HG03095 (cell line): ENCODE measurements around the gene TMEM143.
A peak's percentile ranks its signal among the peaks of the same experiment; 100 is the strongest.
"Not testable (repeated sequence)": the region's sequence is repeated elsewhere in the genome, so short reads cannot be mapped to it uniquely, and the experiment has no call there.

Experiments used
- ATAC-seq: cut with Tn5 transposase; IDR thresholded peaks from one replicate; pipeline ENCODE4 v1.9.1; 2021; ENCODE audit warnings: moderate library complexity; ENCODE audit not compliant: unreplicated experiment

The TMEM143 gene

DNA sequence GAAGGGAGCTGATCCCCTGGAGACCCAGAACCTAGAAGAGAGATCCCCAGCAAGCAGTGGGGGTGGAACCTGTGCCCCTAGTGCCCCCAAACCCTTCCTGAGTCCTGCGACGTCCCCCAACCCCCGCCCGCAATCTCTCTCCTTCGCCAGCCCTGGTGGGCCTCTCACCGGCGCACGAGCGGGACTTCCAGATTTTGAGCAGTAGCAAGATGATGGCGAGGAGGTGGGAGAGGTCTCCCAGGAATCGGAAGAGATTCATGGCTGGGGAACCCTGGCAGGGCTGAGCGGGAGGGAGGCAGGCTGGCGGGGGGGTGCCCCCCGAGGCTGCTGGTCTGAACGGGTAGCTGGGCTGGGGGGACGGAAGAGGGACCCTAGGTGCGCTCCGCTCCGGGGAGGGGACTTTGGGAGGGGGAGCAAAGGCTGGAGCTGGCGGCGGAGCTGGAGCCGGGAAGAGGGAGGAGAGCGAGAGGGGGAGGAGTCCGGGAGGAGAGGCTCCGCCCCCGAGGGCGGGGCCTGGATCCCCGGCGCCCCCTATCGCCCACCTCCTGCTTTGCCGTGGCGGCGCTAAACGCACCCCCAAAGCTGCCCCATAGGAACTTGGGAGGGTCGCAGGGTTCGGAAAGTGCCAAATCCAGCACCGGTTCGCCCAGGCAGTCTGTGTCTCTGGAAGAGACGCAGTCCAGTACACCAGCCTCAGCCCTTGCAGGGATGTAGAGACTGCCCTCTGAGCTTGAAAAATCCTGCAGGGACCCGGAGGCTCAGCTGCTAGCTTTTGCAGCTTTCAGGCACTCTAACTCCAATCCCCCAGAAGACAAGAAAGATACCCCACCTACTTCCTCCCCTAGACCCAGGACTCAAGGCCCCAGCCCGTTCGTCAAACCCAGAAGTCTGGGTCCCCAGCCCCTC, 27.6 kb upstream of the TMEM143 start, which contains the start of gene KDELR1:
KDELR1 (minus strand) TSS at position 452 of the 906 bp plus-strand sequence; CDS start at position 259, 193 bp downstream.
- ATAC-seq = peak; percentile 61

DNA sequence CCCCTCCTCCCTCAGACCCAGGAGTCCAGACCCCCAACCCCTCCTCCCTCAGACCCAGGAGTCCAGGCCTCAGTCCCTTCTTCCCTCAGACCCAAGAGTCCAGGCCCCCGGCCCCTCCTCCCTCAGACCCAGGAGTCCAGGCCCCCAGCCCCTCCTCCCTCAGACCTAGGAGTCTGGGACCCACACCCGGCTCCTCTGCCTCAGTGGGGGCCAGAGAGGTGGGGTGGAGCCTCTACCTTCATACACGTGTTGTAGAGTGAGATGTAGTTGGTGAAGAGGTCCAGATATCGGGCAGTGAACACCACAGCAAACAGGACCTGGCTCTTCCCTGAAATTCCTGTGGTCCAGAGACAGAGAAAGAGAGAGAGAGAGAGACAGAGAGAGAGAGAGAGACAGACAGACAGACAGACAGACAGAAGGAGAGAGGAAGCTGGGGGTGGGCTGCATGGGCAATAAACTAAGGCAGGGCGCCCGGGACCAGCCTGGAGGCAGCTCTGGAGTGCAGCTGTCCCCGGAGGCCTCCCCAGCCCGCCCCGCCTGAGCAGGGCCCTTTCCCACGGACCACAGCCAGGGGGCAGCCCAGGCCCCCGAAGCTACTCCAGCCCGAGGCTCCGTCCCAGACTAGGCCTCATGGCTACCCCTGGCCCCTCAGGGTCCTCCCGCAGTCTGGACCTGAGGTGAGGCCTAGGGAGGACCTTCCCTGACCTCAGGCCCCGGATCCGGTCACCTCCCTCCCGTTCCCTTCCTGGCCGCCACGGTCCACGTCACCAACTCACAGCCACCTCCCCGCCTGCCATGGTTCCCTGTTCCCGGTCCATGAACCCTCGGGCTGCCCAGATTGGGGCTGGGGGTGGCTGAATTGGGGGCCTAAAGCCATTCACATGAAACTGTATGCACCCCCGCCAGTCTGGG, 26.7 kb upstream of the TMEM143 start:
- ATAC-seq = no peak

DNA sequence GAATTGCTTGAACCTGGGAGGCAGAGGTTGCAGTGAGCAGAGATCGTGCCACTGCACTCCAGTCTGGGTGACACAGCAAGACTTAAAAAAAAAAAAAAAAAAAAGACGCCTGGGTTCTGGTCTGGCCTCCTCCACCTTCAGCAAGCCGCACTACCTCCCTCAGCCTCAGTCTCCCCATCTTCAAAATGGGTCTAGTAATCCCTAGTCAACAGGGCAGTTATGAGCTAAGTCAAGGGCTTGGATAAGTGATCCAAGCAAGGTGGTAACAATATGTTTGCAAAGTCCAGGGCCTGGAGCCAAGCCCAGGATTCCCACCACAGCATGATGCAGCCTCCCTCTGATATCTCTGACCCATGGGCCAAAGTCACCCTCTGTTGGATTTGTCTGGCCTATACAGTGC, 23.2 kb upstream of the TMEM143 start:
- ATAC-seq = no peak

DNA sequence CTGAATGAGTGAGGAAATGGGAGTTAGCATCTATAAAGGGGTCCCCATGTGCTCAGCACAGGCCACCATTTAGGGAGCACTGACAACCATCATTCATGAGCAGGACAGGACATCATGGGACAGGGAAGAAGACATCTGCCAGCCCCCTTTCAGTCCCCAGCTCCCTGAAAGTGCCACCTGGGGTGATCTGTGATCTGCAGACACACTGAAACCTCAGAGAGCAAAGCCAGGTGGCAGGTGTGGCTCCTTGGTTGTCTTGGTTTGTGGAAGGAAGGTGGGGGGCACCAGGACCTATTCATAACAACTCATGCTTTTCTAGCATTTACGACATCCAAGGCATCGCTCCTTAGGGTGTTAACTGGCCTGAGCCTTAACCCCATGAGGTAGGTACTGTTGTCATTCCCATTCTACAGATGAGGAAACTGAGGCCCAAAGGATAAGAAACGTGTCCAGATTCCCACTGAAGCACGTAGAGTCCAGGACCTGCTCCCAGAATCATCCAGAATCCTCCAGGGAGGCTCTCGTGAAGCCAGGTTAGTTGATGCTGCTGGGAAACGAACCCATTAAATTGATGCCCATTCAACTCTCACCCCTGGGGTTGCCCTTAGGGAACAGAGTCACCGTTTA, 21.8 kb upstream of the TMEM143 start:
- ATAC-seq = no peak

DNA sequence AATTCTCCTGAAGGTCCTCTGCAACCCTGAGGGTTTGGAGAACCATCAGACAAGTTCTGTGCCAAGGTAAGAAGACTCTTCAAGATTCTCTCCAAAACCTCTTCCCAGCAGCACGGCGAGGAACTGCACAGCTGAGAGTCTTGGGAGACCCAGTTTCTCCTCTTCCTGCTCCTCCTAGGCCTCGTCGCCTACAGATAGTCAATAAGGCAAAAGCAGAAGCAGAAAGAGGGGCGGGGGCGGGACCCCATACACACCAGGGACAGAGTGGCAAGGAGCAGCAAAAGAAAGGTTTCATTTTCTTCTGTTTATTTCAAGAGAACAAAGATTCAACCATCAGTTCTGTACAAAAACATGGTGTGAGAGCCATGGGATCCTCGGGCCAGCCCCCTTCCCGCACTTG, 18.5 kb upstream of the TMEM143 start:
- ATAC-seq = no peak

DNA sequence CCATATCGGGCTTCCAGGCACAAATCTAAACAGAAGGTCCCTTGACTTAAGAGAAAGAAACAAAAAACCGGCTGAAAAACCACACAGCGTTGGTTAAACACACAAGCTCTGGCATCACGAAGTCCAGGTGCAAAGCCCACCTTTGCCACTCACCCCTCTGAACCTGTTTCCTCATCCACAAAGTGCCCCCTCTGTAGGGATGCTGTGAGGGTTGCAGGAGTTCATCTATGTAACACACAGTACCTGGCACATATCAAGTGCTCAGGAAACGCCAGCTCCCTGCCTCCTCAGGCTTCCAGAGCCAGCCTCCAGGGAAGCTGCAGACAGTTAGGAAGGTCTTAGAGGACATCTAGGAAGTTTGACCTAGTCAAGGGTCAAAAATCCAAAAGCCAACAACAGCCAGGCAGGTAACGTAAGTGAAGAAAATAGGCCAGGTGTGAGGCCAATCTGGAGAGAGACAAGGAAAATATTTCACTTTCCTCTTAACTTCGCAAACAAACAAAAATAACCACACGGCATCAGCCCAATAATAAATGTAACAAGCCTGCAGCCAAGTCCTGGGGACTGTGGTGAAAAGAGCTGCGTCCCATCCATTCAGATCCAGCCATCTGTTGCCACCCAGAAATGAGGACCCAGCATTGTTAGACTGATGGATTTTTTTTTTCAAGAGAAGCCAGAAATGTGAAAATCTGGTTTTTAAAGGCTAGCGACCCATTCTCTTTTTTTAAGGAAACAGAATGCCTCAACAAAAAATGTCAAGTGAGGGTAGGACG, 17.6 kb upstream of the TMEM143 start:
- ATAC-seq = no peak

DNA sequence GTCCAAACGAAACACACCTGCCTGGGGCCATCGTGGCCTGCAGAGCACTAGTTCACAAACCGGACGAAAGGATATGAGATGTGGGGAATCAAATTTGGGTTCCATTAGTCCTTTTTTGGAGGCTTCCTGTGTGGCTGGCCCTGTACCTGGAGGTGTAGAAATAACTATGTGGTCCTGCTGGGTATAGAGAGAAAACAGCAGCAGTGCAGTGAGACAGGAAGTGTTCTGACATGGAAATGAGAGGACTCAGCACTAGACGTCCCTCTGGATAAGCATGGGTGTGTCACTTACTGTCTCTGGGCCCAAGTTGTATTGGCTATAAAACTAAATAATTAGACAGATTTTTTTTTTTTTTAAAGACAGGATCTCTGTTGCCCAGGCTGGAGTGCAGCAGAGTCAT, 15.3 kb upstream of the TMEM143 start:
- no peak for ATAC-seq

DNA sequence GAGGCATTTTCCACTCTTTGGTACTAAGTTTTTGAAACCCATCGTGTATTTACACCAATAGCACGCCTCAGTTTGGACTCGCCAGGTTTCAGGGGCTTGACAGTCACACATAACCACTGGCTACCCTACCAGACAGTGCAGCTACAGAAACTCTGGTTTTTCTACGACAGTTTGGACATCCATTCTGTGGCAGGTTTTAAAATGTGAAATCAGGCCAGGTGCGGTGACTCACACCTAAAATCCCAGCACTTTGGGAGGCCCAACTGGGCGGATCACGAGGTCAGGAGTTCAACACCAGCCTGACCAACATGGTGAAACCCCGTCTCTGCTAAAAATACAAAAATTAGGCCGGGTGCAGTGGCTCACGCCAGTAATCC, 14.4 kb upstream of the TMEM143 start:
- ATAC-seq = no peak

DNA sequence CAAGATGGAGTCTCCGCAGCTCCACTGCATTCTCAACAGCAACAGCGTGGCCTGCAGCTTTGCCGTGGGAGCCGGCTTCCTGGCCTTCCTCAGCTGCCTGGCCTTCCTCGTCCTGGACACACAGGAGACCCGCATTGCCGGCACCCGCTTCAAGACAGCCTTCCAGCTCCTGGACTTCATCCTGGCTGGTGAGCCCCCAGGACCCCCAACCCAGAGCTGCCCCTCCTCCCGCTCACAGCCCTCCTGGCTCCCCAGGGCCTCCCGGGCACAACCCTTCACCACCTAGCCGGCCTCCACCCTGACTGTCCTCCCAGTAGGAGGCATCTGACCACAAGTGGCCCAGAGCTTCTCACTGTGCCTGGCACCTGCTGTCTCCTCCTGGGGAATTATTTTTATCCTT, 9.8 kb upstream of the TMEM143 start:
- ATAC-seq = no peak

DNA sequence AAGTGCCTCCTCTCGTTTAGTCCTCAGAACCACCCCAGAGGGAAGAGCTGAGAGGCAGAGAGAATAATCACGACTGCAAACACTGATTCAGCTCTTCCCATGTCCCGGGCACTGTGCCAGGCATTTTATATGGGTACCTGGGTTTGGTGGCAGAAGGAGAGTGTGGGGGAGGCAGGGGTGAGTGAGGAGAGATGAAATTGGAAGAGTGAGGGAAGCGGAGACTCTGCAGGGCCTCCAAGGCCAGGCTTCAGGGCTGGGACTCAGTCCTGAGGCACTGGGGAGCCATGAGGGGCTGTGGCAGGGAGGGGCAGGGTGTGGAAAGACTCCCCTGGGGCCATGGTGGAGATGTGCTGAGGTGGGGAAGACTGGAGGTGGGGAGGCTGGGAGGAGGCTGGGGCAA, 9.2 kb upstream of the TMEM143 start:
- ATAC-seq = no peak

DNA sequence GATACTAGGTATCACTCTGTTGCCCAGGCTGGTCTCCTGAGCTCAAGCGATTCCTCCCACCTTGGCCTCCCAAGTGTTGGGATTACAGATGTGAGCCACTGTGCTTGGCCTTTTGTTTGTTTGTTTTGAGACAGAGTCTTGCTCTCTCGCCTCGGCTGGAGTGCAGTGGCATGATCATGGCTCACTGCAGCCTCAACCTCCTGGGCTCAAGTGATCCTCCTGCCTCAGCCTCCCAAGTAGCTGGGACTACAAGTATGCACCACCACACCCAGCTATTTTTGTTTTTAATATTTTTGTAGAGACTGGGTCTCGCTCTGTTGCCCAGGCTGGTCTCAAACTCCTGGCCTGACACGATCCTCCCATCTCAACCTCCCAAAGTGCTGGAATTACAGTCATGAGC, 8.0 kb upstream of the TMEM143 start:
- ATAC-seq = not testable (repeated sequence)

DNA sequence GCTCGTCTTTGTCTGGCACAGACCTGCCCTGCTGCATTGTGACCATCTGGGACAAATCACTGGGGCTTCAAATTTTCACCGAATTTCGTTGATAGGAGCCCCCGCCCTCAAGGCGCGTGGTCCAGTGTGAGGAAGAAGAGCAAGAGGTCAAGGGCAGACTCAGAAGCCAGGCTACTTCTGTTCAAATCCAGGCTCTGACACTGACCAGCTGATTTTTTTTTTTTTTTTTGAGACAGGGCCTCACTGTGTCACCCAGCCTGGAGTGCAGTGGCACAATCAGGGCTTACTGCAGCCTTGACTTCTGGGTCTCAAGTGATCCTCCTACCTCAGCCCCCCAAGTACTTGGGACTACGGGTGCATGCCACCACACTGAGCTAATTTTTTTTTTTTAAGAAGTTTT, 7.6 kb upstream of the TMEM143 start:
- ATAC-seq = no peak

DNA sequence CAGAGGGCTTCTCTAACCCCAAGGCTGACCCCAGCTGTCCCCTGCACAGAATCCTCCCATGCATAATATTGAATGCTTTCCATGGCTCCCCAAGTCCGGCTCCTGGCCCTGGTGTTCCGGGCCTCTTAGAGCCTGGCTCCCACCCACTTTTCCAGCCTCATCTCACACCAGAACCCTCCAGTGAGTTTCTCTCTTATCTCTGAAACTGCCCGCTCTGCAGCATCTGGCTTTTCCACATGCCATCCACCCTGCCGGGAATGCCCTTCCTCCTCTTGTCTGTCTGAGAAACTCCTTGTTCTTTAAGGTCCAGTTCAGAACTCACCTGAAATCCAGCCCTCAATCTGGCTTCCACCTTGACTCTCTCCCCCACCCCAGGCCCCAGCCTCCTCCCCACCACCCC, 7.2 kb upstream of the TMEM143 start:
- ATAC-seq = no peak

DNA sequence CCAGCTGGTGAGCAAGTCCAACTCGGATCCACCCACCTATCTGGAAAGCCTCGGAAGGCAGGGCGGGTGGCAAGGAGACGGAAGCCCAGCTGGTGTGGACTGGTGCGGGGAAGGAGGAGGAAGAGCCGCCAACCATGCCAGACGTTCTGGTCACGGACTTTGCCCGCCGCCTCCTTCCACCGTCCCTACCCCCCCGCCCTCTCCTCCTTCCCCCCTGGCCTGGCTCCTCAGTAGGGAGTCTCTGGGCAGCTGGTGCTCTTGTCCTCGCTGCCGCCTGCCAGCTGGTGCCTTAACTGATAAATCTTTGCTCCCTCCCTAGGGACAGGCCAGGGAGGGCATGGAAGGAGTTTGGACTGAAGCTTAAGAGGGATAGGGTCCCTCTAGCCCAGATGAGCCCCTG, 5.2 kb upstream of the TMEM143 start:
- no peak for ATAC-seq

DNA sequence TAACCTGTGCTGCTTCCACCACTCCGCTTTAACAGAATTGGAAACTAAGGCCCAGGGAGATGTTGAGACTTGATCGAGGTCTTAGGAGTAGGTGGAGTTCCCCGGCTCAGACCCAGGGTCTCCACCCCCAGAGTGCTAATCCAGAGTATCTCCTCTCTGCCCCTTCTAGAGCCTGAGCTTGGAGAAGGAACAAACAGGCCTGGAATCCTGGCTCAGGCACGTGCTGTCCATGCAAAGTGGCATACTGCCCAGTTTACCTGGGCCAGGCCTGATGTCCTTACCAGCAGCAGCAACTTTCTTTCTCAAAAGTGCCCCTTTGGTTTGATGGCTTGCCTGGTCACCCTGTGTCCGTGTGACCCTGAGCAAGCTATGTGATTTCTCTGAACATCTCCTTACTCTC, 4.1 kb upstream of the TMEM143 start:
- no peak for ATAC-seq

DNA sequence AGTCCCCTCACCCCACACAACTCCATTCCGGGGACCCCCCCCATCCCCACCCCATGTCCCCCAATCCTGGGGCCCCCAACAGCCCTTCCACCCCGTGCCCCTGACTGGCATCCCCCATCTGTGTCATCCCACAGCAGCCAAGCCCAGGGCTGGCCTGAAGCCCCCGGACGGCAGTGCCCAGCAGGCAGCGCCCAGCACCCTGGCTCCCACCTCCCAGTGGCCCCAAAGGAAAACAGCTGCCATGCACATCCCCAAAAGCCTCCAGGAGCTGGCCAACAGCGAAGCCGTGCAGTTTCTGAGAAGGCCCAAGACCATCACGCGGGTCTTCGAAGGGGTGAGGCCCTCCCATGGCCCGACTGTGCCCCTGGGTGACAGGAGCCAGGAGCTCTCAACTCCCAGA, 1.9 kb upstream of the TMEM143 start:
- no peak for ATAC-seq

DNA sequence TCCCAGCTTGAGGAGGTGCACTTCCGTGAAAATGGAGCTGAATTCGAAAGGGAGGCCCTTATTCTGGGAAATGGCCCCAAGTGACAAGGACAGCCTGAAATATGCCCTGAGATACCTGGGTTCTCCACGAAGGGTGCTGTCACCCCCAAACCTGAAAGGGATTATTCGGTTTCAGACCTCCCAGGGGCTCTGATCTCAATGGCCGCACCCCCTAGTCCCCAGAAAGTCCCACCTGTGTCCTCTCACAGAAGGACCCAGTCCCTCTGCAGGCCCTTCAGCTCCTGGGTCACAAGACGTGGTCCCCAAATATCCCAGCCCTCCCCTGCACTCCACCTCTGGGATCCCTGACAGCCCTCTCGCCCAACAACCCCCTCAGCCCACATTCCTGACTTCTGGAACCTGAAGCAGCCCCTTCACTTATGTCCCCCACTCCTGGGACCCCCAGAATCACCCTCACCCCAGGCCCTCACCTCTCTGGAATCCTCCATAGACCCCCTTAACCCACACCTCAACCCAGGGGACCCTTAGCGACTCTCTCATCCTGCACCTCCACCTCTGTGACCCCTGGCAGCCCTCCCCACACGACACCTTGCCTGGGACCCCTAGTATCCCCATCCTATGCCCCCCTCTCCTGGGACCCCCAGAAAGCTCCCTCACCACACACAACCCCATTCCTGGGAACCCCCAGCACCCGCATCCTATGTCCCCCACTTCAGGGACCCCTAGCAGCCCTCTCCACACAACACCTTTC, 1.0 kb upstream of the TMEM143 start:
- ATAC-seq = no peak

DNA sequence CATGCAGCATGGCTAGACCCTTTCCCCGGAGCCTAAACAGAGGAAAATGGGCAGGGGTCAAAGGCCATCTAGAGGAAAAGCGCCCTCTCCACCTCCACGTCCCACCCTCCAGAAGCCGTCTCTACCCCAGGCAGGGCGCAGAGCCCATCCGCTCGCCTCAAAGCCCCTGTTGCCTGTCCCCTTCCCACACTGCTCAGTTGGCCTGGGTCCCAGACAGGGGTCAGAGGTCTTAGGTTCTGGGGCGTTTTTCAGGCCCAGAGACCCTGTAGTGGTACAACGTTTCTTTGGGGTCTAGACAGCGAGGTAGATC, 285 bp downstream of the TMEM143 start:
- ATAC-seq = no peak

DNA sequence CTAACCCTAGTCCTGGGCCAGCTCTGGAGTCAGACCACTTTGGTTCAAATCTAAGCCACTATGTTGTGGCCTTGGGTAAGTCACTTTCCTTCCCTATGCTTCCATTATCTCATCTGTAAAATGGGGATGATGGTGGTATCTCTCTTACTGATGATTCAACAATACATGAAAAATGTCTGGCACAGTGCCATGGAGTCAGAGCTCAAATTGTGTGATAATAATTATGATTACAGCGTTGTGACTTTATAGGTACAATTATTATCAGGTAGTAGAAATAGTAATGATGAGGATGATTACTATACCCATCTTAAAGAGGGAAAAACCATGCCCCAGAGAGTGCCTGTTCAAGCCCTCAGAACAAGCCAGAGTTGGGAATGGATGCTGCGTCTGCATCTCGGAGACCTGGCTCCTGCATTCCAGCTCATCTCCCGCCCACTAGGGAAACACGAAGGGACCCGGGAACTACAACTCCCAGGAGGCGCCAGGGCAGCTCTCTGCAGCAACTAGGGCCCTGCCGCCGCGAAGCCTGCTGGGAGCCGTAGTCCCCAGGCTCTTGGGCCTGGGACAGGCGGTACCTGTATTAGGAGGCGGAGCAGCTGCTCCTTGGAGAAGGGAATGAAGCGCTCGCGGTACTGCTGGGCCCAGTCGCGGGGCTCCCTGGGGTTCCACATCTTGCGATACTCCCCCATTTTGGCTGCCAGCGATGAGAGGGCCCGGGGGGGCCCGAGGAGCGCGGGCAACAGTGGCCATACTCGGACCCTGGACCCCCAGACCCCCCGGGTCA, 832 bp downstream of the TMEM143 start:
- peak; percentile 57 for ATAC-seq
